Measurements from ENCODE around the gene TEC. TPM values are rescaled to one million over a fixed set of nuclear protein-coding genes. Genes with fewer than 3 reads are reported as not detected.

Gene TEC
- total and polyA plus RNA-seq, 12 donors, result 1.4 to 8.0 (median 4.7) TPM

DNA sequence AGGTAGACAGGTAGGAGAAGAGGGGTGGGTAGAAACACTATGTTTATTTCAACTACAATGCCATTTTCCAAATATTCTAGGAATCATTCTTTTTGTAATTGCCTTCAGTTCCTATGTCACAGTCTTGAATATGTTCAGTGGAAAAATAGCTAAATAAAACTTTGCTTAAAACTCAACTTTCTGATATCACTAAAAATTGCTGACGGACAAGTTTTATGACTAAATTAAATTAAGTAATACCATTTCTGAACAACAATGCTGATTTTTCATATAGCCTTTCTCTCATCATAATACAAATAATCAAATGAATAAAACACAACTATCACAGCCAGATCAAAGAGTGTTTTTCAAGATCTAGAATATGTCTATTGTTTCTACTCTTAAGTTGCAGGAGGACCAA lies 53.1 kb downstream of the TEC start:
- 52 to 96% (median 94%) methylated on average over 1 of the region's 1 CpG for WGBS, 4 donors
- no peaks in the 10 kb centered on the region for H3K9me3 ChIP-seq (replicated peaks in 1 of 3)

DNA sequence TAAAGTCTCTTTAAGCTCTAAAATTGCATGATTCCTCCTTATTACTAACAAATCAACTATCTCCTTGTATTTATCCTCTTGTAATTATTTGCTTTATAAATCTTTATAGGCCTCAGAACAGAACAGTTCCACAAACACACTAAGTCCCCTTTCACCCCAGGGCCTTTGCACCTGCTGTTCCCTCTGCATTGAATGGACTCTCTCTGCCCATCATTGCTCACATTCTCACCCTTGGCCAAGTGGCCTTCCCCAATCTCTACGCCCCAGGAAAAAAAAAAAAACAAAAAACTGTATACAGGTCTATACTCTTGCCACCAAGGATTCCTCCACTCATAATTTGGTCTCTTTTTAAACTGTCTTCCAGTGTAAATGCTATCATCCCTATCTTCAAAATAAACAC lies 53.7 kb downstream of the TEC start:
- intact Hi-C loops (cut with DNase I), result no loop called here
- no peak overlapping the region for H3K4me3 ChIP-seq
- WGBS, 4 donors, result 86 to 100% (median 93%) methylated on average over 1 of the region's 1 CpG
- no peaks in the 10 kb centered on the region for H3K27me3 ChIP-seq
- no peak overlapping the region for H3K27ac ChIP-seq
- no peaks in the 10 kb centered on the region for H3K4me1 ChIP-seq (replicated peaks in 1 of 2)
- no peaks in the 10 kb centered on the region for H3K9me3 ChIP-seq (replicated peaks in 1 of 3)
- TF ChIP-seq, protein P1, sequence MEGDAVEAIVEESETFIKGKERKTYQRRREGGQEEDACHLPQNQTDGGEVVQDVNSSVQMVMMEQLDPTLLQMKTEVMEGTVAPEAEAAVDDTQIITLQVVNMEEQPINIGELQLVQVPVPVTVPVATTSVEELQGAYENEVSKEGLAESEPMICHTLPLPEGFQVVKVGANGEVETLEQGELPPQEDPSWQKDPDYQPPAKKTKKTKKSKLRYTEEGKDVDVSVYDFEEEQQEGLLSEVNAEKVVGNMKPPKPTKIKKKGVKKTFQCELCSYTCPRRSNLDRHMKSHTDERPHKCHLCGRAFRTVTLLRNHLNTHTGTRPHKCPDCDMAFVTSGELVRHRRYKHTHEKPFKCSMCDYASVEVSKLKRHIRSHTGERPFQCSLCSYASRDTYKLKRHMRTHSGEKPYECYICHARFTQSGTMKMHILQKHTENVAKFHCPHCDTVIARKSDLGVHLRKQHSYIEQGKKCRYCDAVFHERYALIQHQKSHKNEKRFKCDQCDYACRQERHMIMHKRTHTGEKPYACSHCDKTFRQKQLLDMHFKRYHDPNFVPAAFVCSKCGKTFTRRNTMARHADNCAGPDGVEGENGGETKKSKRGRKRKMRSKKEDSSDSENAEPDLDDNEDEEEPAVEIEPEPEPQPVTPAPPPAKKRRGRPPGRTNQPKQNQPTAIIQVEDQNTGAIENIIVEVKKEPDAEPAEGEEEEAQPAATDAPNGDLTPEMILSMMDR (IDR thresholded peaks at IDR 0.05), result no peak
- TF ChIP-seq POLR2A (IDR thresholded peaks at IDR 0.05), result no peak
- H3K36me3 ChIP-seq (replicated peaks in 1 of 2), result no peaks in the 10 kb centered on the region
- no peak for DNase-seq

More for the DNA sequence above, 53.1 kb downstream of the TEC start:
- Histone ChIP-seq H3K36me3 (replicated peaks in 1 of 2) (no peaks in the 10 kb centered on the region), H3K4me3 (no peak overlapping the region), H3K27ac (no peak overlapping the region), H3K4me1 (replicated peaks in 1 of 2) (no peaks in the 10 kb centered on the region), H3K27me3 (no peaks in the 10 kb centered on the region)
- intact Hi-C loops (cut with DNase I), result no loop called here
- TF ChIP-seq, protein P1 (IDR thresholded peaks at IDR 0.05), result no peak
- no peak for TF ChIP-seq POLR2A (IDR thresholded peaks at IDR 0.05)
- no peak for DNase-seq

DNA sequence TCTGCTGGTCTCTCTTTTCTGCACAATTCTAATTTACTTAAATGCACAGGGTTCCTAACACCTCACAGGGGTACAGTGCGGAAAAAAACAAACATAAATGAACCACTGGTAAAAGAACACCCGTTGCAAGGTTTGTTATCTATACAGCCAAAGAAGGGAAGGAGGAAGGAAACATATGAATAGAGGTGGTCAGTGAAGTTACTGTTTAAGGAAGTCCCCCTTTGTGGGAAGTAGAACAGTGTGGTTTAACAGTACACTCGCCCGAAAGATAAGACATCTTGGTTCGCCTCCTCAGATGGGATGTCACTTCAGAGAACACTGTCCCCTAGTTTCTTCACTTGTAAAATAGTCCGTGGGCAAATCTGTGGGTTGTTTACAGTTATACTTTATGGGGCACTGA lies 57.5 kb downstream of the TEC start:
- DNase-seq, result no peak
- no peaks in the 10 kb centered on the region for H3K4me1 ChIP-seq (replicated peaks in 1 of 2)

DNA sequence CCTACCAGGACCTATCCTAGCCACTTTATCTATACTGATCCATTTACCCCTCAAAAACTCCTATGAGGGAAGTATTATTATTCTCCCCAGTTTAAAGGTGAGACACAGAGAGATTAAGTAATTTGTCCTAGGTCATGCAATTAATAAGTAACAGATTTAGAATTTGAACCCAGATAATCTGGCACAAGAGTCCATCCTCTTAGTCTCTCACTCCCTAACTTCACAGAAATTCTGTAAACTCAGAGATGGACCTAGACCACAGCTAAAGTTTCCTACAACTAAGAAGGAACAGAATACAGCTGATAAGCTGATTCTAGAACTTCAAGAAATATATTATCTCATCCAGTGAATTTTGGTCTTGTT lies 58.7 kb downstream of the TEC start:
- intact Hi-C loops (cut with DNase I), result no loop called here
- Histone ChIP-seq H3K4me1 (replicated peaks in 1 of 2) (no peaks in the 10 kb centered on the region), H3K4me3 (no peak overlapping the region), H3K27me3 (no peaks in the 10 kb centered on the region), H3K36me3 (replicated peaks in 1 of 2) (no peaks in the 10 kb centered on the region), H3K9me3 (replicated peaks in 1 of 3) (no peaks in the 10 kb centered on the region), H3K27ac (no peak overlapping the region)
- TF ChIP-seq, protein P1 (IDR thresholded peaks at IDR 0.05), result no peak
- TF ChIP-seq POLR2A (IDR thresholded peaks at IDR 0.05), result no peak
- DNase-seq, result no peak

More for the DNA sequence above, 57.5 kb downstream of the TEC start:
- Histone ChIP-seq H3K27ac (no peak overlapping the region), H3K27me3 (no peaks in the 10 kb centered on the region), H3K4me3 (no peak overlapping the region), H3K36me3 (replicated peaks in 1 of 2) (no peaks in the 10 kb centered on the region), H3K9me3 (replicated peaks in 1 of 3) (no peaks in the 10 kb centered on the region)
- 61 to 76% (median 71%) methylated on average over 6 of the region's 6 CpGs for WGBS, 4 donors
- no peak for TF ChIP-seq POLR2A (IDR thresholded peaks at IDR 0.05)
- TF ChIP-seq, protein P1 (IDR thresholded peaks at IDR 0.05), result no peak
- intact Hi-C loops (cut with DNase I), result no loop called here
